Neuronal stem cell (in vitro differentiated cells): Measurements from ENCODE around the gene BCAS3.

Experiments used
- DNase-seq: peaks from one replicate; pipeline ENCODE4 v3.0.0-alpha.2; 2013; ENCODE audit warnings: low spot score
- H2AFZ ChIP-seq: one replicate; pipeline ENCODE4 v1.6.1; 2013; ENCODE audit warnings: mild to moderate bottlenecking, low read length, inconsistent platforms
- H2AK5ac ChIP-seq: 2 replicates; pipeline ENCODE4 v1.6.1; 2013; ENCODE audit warnings: low read depth, mild to moderate bottlenecking, inconsistent platforms, low read length, moderate library complexity, mixed read lengths
- H2BK120ac ChIP-seq: 2 replicates; pipeline ENCODE4 v1.6.1; 2013; ENCODE audit warnings: low read depth, mild to moderate bottlenecking, inconsistent platforms, low read length, moderate library complexity, mixed read lengths
- H2BK12ac ChIP-seq: one replicate; pipeline ENCODE4 v1.6.1; 2013; ENCODE audit warnings: low read length, inconsistent platforms
- H2BK15ac ChIP-seq: 2 replicates; pipeline ENCODE4 v1.6.1; 2013; ENCODE audit warnings: mild to moderate bottlenecking, low read length, inconsistent platforms, mixed read lengths
- H2BK5ac ChIP-seq: one replicate; pipeline ENCODE4 v1.6.1; 2013; ENCODE audit warnings: inconsistent platforms, mild to moderate bottlenecking, low read length, moderate library complexity
- H3K14ac ChIP-seq: one replicate; pipeline ENCODE4 v1.6.1; 2013; ENCODE audit warnings: low read length, inconsistent platforms
- H3K18ac ChIP-seq: 2 replicates; pipeline ENCODE4 v1.6.1; 2013; ENCODE audit warnings: low read length, inconsistent platforms
- H3K23ac ChIP-seq: 2 replicates; pipeline ENCODE4 v1.6.1; 2013; ENCODE audit warnings: low read depth, mild to moderate bottlenecking, mixed read lengths, low read length, inconsistent platforms; ENCODE audit not compliant: poor library complexity
- H3K27ac ChIP-seq: replicated peaks from 3 replicates; pipeline ENCODE4 v1.5.1; 2013; ENCODE audit warnings: low read length, inconsistent platforms
- H3K27me3 ChIP-seq, 3 experiments: 2 replicates each; pipeline ENCODE4 v1.6.1; 2013; ENCODE audit warnings: low read length in 3 of 3, mild to moderate bottlenecking in 2 of 3, inconsistent platforms in 1 of 3, low read depth in 1 of 3, mixed read lengths in 1 of 3, moderate library complexity in 1 of 3; ENCODE audit not compliant: control insufficient read depth in 3 of 3, insufficient read depth in 3 of 3
- H3K36me3 ChIP-seq, 2 donors: replicated peaks in 1 of 2; 2 replicates each; pipeline ENCODE4 v1.6.1; 2013; ENCODE audit warnings: low read length in 2 of 2; ENCODE audit not compliant: control insufficient read depth in 2 of 2, insufficient read depth in 2 of 2
- H3K4ac ChIP-seq: 2 replicates; pipeline ENCODE4 v1.6.1; 2013; ENCODE audit warnings: inconsistent platforms, mild to moderate bottlenecking, low read length, moderate library complexity
- H3K4me1 ChIP-seq, 2 donors: 1 replicate in 1 of 2; 2 replicates in 1 of 2; pipeline ENCODE4 v1.6.1; 2013; ENCODE audit warnings: low read length in 2 of 2, low read depth in 1 of 2; ENCODE audit not compliant: control insufficient read depth in 2 of 2, insufficient read depth in 1 of 2
- H3K4me2 ChIP-seq: one replicate; pipeline ENCODE4 v1.6.1; 2013; ENCODE audit warnings: mild to moderate bottlenecking, low read length, inconsistent platforms; ENCODE audit not compliant: insufficient read depth, poor library complexity, severe bottlenecking
- H3K4me3 ChIP-seq, 2 donors: 2 replicates each; pipeline ENCODE4 v1.5.1; 2013; ENCODE audit warnings: low read length in 2 of 2, mild to moderate bottlenecking in 2 of 2, inconsistent platforms in 1 of 2, moderate library complexity in 1 of 2
- H3K79me1 ChIP-seq: one replicate; pipeline ENCODE4 v1.6.1; 2013; ENCODE audit warnings: low read depth, mild to moderate bottlenecking, inconsistent platforms, low read length, moderate library complexity
- H3K9ac ChIP-seq: one replicate; pipeline ENCODE4 v1.6.1; 2013; ENCODE audit warnings: mild to moderate bottlenecking, low read depth, low read length, inconsistent platforms; ENCODE audit not compliant: poor library complexity
- H3K9me3 ChIP-seq, 2 donors: replicated peaks in 1 of 2; 2 replicates each; pipeline versions ENCODE3 to v1.6.1; 2013; ENCODE audit warnings: low read length in 2 of 2, mild to moderate bottlenecking in 2 of 2, inconsistent platforms in 1 of 2, low read depth in 1 of 2, mixed read lengths in 1 of 2, moderate library complexity in 1 of 2; ENCODE audit not compliant: control insufficient read depth in 2 of 2, insufficient read depth in 1 of 2
- H4K8ac ChIP-seq: one replicate; pipeline ENCODE4 v1.6.1; 2013; ENCODE audit warnings: low read depth, mild to moderate bottlenecking, inconsistent platforms, low read length, moderate library complexity
- H4K91ac ChIP-seq: one replicate; pipeline ENCODE4 v1.6.1; 2013; ENCODE audit warnings: low read length, low read depth, mild to moderate bottlenecking, inconsistent platforms; ENCODE audit not compliant: poor library complexity
- WGBS, 2 donors: extraction: QIAGEN DNeasy Blood & Tissue Kit; methylation state at CpG; one replicate each; pipeline ENCODE4 v1.1.7; 2013; ENCODE audit warnings: missing lambda C conversion rate in 2 of 2, mixed read lengths in 1 of 2; ENCODE audit not compliant: insufficient read length in 2 of 2, insufficient replicate concordance in 1 of 2; ENCODE audit errors: extremely low coverage in 2 of 2; 5-methylcytosine and 5-hydroxymethylcytosine counted together

Gene BCAS3

DNA sequence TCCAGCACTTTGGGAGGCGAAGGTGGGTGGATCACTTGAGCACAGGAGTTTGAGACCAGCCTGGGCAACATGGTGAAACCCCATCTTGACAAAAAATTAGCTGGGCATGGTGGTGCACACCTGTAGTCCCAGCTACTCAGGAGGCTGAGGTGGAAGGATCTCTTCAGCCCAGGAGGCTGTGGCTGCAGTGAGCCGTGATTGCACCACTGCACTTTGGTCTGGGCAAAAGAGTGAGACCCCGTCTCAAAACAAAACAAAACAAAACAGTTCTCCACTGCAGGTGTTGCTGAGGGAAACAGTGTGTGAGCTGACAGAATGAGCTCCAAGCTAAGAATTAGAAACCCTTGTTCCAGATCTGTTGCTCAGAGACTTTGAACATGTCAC lies 686.8 kb downstream of the BCAS3 start:
- Histone ChIP-seq H3K23ac (no peak overlapping the region), H4K91ac (no peak overlapping the region), H3K4me3 (no peak overlapping the region), H3K9me3 (peaks cover 0 to 2% of the 10 kb centered on the region in 2 donors), H3K27me3 (no peaks in the 10 kb centered on the region), H3K9ac (no peak overlapping the region), H4K8ac (no peak overlapping the region), H2BK15ac (no peak overlapping the region), H3K36me3 (no peaks in the 10 kb centered on the region), H2BK120ac (no peak overlapping the region), H3K4ac (no peak overlapping the region), H3K18ac (no peak overlapping the region), H2BK12ac (no peak overlapping the region), H2AK5ac (no peak overlapping the region), H3K4me1 (peaks cover 6 to 9% of the 10 kb centered on the region in 2 donors), H2BK5ac (no peak overlapping the region), H2AFZ (no peak overlapping the region), H3K14ac (no peak overlapping the region), H3K79me1 (no peaks in the 10 kb centered on the region), H3K27ac (no peak overlapping the region), H3K4me2 (no peak overlapping the region)
- no CpG with 5 or more reads among the region's 3 CpGs for WGBS, 2 donors
- DNase-seq = no peak

- no peak overlapping the region for H3K23ac ChIP-seq
- no CpG with 5 or more reads among the region's 8 CpGs for WGBS, 2 donors
These were observed 688.5 kb downstream of the BCAS3 start for GRCh38 chr17:61366076-61366714.

GRCh38 chr17:61366715-61367413 lies 689.2 kb downstream of the BCAS3 start:
- peaks cover 6 to 14% of the 10 kb centered on the region in 2 donors for H3K4me1 ChIP-seq
- H3K4me2 ChIP-seq = no peak overlapping the region
- no peaks in the 10 kb centered on the region for H3K36me3 ChIP-seq
- H2AK5ac ChIP-seq = no peak overlapping the region
- H2BK120ac ChIP-seq = no peak overlapping the region
- H3K9ac ChIP-seq = no peak overlapping the region
- WGBS, 2 donors = no CpG with 5 or more reads among the region's 19 CpGs
- no peaks in the 10 kb centered on the region for H3K79me1 ChIP-seq
- no peak overlapping the region for H2BK15ac ChIP-seq
- no peak overlapping the region for H3K27ac ChIP-seq
- no peak overlapping the region for H2BK12ac ChIP-seq
- no peak for DNase-seq
- no peak overlapping the region for H3K23ac ChIP-seq
- no peak overlapping the region for H3K4ac ChIP-seq
- H3K18ac ChIP-seq = no peak overlapping the region
- H3K27me3 ChIP-seq = no peaks in the 10 kb centered on the region
- no peak overlapping the region for H3K14ac ChIP-seq
- no peak overlapping the region for H2AFZ ChIP-seq
- peaks cover 0 to 2% of the 10 kb centered on the region in 2 donors for H3K9me3 ChIP-seq
- H2BK5ac ChIP-seq = no peak overlapping the region
- no peak overlapping the region for H3K4me3 ChIP-seq
- no peak overlapping the region for H4K91ac ChIP-seq
- H4K8ac ChIP-seq = no peak overlapping the region

More at GRCh38 chr17:61366076-61366714, 688.5 kb downstream of the BCAS3 start:
- Histone ChIP-seq H3K4me1 (peaks cover 6 to 14% of the 10 kb centered on the region in 2 donors), H4K8ac (no peak overlapping the region), H3K79me1 (no peaks in the 10 kb centered on the region), H2BK15ac (no peak overlapping the region), H2BK12ac (no peak overlapping the region), H3K36me3 (no peaks in the 10 kb centered on the region), H2AFZ (no peak overlapping the region), H4K91ac (no peak overlapping the region), H3K18ac (no peak overlapping the region), H3K4ac (no peak overlapping the region), H3K4me2 (no peak overlapping the region), H2BK5ac (no peak overlapping the region), H2BK120ac (no peak overlapping the region), H3K4me3 (no peak overlapping the region), H2AK5ac (no peak overlapping the region), H3K14ac (no peak overlapping the region), H3K9ac (no peak overlapping the region), H3K27me3 (no peaks in the 10 kb centered on the region), H3K9me3 (peaks cover 0 to 2% of the 10 kb centered on the region in 2 donors), H3K27ac (no peak overlapping the region)
- DNase-seq = no peak

GRCh38 chr17:61368049-61368831 lies 690.6 kb downstream of the BCAS3 start:
- Histone ChIP-seq H2BK15ac (peak overlapping the region; percentile 24), H3K4ac (peak overlapping the region; percentile 44), H3K36me3 (no peaks in the 10 kb centered on the region), H3K9me3 (peaks cover 0 to 2% of the 10 kb centered on the region in 2 donors), H2BK12ac (peak overlapping the region; percentile 42), H3K27me3 (no peaks in the 10 kb centered on the region), H3K14ac (peak overlapping the region; percentile 89), H3K27ac (no peak overlapping the region), H2AK5ac (peak overlapping the region; percentile 60), H3K23ac (peak overlapping the region; percentile 59), H2AFZ (peak overlapping the region; percentile 69), H3K4me2 (no peak overlapping the region), H2BK120ac (no peak overlapping the region), H2BK5ac (no peak overlapping the region), H4K91ac (no peak overlapping the region), H4K8ac (no peak overlapping the region), H3K4me1 (peaks cover 6 to 14% of the 10 kb centered on the region in 2 donors), H3K18ac (peak overlapping the region; percentile 60), H3K4me3 (peak overlapping the region in 1 of 2 donors; percentile 42), H3K79me1 (no peaks in the 10 kb centered on the region), H3K9ac (no peak overlapping the region)
- no peak for DNase-seq
- WGBS, 2 donors = no CpG with 5 or more reads among the region's 27 CpGs
